HG03520 (cell line): ENCODE data around the gene IMMP2L.
"Not testable (repeated sequence)": the region's sequence is repeated elsewhere in the genome, so short reads cannot be mapped to it uniquely, and the experiment has no call there.

Experiments
- ATAC-seq: cut with Tn5 transposase; IDR thresholded peaks from one replicate; pipeline ENCODE4 v1.9.1; 2021; ENCODE audit warnings: mild to moderate bottlenecking, moderate library complexity; ENCODE audit not compliant: unreplicated experiment

Gene IMMP2L

DNA sequence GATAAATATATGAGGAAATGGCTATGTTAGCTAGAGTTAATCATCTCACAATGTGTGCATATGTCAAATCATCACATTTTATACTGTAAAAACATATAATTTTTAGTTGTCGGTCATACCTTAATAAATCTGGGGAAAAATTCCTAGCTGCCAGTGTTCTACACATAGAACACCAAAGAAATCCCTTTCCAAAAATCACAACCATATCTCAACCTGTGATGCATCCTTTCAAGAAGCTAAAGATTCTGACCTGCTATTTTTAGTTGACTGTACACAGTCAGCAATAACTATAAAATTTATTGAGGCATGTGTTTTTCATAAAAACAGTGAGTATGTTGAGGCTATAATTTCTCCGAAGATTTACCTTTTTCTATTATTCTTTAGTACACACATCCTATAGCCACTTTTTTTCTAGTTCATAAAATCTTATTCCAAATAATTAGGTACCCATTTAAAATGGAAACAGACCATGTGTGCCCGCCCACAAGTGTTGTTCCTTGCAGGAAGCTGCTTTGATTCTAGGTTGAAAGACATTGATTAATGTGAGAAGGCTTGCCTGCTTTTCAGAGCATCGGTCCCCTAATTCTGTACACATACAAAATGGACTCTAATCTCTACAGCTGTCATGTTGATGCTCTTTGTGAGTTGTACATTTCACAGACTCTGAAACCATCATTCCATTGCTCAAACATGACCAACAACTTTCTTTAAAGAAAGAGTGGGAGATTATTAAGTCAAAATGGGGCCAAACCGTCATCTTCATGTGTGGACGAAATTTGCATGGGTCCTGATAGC is 588.9 kb downstream of the IMMP2L start:
- ATAC-seq, result no peak

GRCh38 chr7:110964775-110965174 is 597.5 kb downstream of the IMMP2L start:
- no peak for ATAC-seq

- no peak for ATAC-seq
These were observed 599.5 kb downstream of the IMMP2L start for GRCh38 chr7:110962826-110963225.

DNA sequence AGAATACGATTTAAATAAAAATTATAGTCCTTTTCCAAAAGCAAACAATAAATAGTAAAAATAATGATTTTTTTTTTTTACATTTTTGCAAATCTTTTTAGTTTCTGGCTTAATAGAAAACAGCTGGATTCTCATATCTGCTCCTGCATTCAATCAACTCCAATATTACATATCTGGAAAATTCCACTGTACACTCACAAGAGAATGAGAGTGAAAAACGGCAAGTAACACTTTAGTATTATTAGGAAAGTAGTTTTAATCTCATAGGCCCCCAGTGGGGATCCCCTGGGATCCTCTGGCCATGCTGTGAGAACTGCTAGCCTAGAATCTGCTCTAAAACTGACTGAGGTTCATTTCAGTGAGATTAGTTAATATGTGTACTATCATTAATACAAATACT is 599.9 kb downstream of the IMMP2L start:
- no peak for ATAC-seq

DNA sequence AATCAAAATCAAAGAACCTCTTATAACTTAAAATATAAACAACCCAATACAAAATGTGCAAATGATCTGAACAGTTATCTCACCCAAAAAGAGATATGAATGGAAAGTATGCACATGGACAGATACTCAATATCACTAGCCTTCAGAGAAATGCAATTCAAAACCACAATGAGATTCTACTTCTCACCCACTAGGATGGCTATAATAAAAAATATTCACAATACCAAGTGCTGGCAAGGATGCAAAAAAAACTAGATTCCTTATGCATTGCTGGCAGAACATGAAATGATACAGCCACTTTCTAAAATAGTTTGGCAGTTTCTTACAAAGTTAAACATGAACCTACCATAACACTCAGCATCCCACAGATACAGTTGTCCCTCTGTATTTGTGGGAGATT is 601.5 kb downstream of the IMMP2L start:
- no peak for ATAC-seq

GRCh38 chr7:110948280-110948679 is 614.0 kb downstream of the IMMP2L start:
- ATAC-seq, result no peak

- no peak for ATAC-seq
These were observed 614.9 kb downstream of the IMMP2L start for GRCh38 chr7:110947408-110947807.

DNA sequence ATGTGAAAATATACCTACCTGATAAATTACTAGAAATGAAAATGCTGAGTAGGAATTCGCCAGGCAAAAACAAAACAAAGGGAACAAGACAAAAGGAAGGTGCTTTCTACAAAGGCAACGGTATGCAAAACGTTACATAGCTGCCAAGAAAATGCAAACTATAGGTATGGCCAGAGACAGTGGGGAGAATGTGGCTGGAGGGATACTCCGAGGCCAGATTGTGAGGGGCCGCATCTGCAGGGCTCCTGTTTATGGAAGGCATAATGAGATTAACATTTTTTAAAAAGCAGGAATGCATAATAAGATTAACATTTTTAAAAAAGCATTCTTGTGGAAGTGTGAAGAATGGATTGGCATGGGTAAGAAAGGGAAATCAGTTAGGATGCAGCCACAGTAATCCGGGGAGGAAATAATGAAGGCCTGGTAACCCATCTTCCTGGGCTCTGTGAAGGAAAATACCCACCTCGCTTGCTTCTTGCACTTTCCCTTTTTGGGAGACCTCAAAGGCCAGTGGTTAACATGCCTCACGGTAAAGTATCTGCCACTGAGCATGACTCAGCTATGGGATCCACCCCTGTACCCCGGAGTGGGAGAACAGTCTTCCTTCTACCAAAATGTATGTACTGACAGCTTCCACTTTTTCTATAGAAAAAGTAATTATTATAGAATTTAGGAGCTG is 617.2 kb downstream of the IMMP2L start:
- ATAC-seq, result no peak

- ATAC-seq, result no peak
These were observed 617.8 kb downstream of the IMMP2L start for GRCh38 chr7:110944448-110944847.

- no peak for ATAC-seq
These were observed 618.5 kb downstream of the IMMP2L start for GRCh38 chr7:110943701-110944345.

GRCh38 chr7:110941385-110941784 is 620.9 kb downstream of the IMMP2L start:
- no peak for ATAC-seq

DNA sequence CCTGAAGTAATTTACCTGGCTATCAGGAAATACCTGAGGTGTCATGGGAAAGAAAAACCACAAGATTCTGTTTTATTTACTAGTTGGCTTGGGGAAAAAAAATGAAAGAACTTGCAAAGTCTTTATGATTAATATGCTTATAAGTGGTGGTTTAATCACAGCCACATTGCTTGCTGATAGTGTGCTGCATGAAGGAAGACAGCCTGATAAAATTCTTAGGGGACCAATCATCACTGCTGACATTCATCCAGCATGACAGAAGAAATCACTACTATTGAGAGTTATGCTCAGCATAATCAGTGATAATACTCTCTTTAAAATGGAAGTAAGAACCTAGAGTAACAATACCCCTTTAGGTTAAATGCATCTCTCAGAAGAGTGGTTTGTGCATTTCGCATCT is 621.5 kb downstream of the IMMP2L start:
- no peak for ATAC-seq

- ATAC-seq, result no peak
These were observed 624.1 kb downstream of the IMMP2L start for GRCh38 chr7:110938165-110938564.

DNA sequence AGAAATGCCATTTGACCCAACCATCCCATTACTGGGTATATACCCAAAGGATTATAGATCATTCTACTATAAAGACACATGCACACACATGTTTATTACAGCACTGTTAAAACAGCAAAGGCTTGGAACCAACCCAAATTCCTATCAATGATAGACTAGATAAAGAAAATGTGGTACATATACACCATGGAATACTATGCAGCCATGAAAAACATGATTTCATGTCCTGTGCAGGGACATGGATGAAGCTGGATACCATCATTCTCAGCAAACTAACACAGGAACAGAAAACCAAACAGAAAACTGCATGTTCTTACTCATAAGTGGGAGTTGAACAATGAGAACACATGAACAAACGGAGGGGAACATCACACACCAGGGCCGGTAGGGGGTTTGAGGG is 625.6 kb downstream of the IMMP2L start:
- not testable (repeated sequence) for ATAC-seq

DNA sequence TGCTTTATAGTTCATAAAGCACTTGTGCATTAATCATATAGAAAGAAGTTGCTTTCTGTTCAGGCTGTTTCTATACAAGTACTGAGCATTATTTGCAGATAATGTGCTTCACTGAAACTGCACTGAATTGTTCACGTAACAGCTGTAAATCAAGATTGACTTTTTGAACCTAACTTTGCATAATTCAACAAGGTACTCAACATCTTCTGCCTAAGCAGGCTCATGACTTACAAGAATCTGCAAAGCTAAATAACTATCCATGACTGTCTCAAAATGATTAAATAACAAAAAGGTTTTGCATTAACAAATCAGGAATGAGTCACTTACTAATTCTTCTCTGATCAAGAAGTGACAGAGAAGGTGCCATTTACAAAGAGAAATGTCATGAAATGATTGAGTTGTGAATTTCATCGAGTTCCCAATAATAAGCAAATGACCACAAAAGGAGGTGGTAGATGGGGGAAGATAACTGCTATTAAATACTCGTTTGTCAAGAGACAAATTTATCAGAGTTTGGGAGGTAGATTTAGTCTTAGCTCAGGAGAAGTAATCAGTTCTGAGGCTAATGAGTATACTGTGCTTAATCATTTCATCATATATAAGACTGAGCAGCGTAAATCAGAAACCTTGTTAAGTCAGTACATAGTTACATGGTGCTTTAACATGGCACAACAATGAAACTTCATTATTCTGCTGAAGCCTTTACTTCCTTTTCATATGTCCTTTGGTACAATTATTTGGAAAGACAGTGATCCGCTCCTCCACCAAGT is 632.6 kb downstream of the IMMP2L start:
- ATAC-seq, result no peak

DNA sequence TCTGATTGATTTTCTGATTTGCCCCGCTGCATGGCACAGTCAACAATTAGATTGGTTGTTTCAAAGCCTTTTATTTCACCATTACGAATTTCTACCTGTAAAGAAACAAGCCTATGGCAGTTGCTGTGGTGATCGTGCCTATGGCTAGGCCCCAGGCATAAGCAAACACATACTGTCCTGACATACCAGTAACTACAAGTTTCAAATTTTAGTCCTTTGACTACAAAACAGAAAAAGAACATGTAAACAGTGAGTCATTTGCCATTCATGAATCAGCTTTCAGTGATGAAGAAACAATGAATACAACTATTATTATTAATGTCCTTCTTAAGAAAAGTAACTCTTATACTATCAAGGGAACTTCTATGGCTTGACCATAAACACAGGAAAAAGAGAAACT is 639.4 kb downstream of the IMMP2L start:
- ATAC-seq, result no peak

DNA sequence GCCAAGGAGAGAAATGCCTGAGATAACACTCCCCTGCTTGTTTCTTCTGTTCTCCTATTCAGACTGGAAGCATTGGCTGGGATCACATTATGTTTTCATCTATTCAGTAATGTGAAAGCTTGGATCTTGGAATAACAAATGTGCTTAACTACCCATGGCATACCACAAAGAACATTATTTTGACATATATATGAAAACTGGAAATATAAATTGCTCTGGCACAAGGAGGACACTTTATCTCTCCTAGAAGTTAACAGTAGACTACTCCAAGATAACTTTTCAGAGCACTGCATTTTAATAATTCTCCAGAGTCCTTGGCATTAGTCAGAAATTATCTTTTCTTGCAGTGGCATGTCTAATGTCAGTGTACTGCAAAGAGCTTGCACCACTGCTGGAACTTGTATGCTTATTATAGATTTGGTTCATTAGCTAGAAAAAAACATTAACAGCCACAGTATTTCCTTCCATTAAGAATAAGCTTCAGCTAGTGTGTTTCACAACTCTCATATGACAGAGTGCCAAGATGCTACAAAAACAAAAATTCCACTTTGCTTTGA is 640.6 kb downstream of the IMMP2L start:
- no peak for ATAC-seq

DNA sequence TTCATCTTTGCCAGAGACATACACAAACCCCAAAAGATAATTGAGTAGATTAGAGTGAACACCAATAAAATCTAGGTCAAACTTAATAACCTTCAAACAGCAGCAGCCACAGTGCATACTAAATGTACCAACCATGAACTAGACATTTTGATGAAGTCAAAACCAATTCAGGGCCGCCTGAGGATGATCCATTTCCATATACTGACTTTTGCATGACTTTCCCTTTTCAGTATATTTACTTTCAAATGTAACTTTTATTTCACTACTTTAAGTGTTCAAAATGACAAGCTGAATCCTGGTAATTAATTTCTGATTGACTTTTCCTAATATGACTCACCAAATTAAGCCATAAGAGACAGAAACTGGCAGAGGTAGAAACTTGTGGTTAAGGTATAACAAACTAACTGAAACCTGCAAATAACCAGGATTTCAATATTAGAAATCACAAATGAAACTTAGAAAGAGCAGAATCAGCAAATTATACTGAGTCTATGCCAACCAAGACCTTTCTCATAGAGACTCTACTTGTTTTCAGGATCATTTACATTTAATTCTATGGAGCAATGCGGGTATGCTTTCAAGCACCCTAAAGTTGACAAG is 643.2 kb downstream of the IMMP2L start:
- ATAC-seq, result peak; percentile 65

- no peak for ATAC-seq
These were observed 648.0 kb downstream of the IMMP2L start for GRCh38 chr7:110914263-110914662.

DNA sequence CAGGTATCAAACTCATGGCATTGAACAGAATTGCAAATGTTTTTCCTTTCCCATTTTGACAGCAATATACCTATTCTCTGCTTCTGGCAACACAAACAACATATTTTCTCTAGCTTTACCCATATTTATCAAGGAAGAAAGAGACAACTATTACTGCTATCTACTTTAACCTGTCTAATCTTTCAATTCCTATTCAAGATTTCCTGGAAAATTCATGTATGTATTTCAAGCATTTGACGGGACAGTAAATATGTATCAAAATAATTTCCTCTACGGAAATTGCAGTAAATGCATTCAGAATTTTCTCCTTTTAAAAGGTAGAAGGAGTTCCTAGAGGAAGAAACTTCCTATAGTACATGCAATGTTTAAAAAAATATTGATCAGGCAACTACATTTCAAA is 650.7 kb downstream of the IMMP2L start:
- no peak for ATAC-seq

DNA sequence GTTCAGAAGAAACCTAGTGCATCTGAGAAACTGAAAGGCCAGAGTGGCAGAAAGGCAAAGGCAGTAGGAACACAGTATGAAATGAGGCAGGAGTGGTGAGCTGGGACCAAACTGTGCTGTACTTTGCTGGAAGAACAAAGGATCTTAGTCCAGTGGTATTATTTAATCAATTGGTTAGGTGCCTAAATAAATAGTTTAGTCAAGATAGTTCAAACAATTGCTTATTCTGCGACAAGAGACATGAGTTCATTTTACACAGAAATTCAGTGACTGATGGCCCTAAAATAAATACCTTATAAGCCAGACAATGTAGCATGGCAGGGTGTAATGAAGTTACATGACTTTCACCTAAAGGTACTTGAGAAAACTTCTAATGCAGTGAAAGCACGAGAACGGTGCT is 653.2 kb downstream of the IMMP2L start:
- ATAC-seq, result no peak
